GM23248 (cell line): ENCODE data around the gene HSPA1A. TPM values are rescaled to one million over a fixed set of nuclear protein-coding genes. Genes with fewer than 3 reads are reported as not detected.
A peak's percentile ranks its signal among the peaks of the same experiment; 100 is the strongest.
"Not testable (repeated sequence)": the region's sequence is repeated elsewhere in the genome, so short reads cannot be mapped to it uniquely, and the experiment has no call there.

Source experiments
- DNase-seq: peaks from one replicate; pipeline ENCODE4 v3.0.0-alpha.2; 2015
- H2AFZ ChIP-seq: fragments of 200-600 bp; sonication (generic); 2 replicates; pipeline ENCODE4 v1.6.1; 2016; ENCODE audit warnings: antibody characterized with exemption
- H3F3A ChIP-seq: fragments of 200-600 bp; sonication (generic); 2 replicates; pipeline ENCODE4 v1.6.1; 2016; ENCODE audit warnings: mild to moderate bottlenecking, antibody characterized with exemption, mixed run types; ENCODE audit not compliant: insufficient read depth
- H3K27ac ChIP-seq: fragments of 200-600 bp; sonication (generic); 2 replicates; pipeline ENCODE4 v1.5.1; 2016; ENCODE audit warnings: mild to moderate bottlenecking
- H3K27me3 ChIP-seq: fragments of 200-600 bp; sonication (generic); replicated peaks from 2 replicates; pipeline ENCODE4 v1.6.1; 2016; ENCODE audit warnings: mild to moderate bottlenecking; ENCODE audit not compliant: insufficient read depth
- H3K36me3 ChIP-seq: fragments of 200-600 bp; sonication (generic); 2 replicates; pipeline ENCODE4 v1.6.1; 2016; ENCODE audit warnings: low read depth, mild to moderate bottlenecking
- H3K4me1 ChIP-seq: fragments of 200-600 bp; sonication (generic); 2 replicates; pipeline ENCODE4 v1.6.1; 2016; ENCODE audit warnings: mild to moderate bottlenecking; ENCODE audit not compliant: insufficient read depth
- H3K4me2 ChIP-seq: fragments of 200-600 bp; sonication (generic); one replicate; pipeline ENCODE4 v1.6.1; 2016; ENCODE audit warnings: mild to moderate bottlenecking; ENCODE audit not compliant: unreplicated experiment
- H3K4me3 ChIP-seq: fragments of 200-600 bp; sonication (generic); 2 replicates; pipeline ENCODE4 v1.5.1; 2016; ENCODE audit warnings: mild to moderate bottlenecking
- H3K79me2 ChIP-seq: fragments of 200-600 bp; sonication (generic); 2 replicates; pipeline ENCODE4 v1.6.1; 2016; ENCODE audit warnings: mild to moderate bottlenecking; ENCODE audit not compliant: insufficient read depth
- H3K9ac ChIP-seq: fragments of 200-600 bp; sonication (generic); 2 replicates; pipeline ENCODE4 v1.6.1; 2016; ENCODE audit warnings: mild to moderate bottlenecking
- H3K9me2 ChIP-seq: fragments of 200-600 bp; sonication (generic); 2 replicates; pipeline ENCODE4 v1.6.1; 2016; ENCODE audit warnings: mixed run types, mild to moderate bottlenecking, moderate library complexity; ENCODE audit not compliant: insufficient read depth
- H3K9me3 ChIP-seq: fragments of 200-600 bp; sonication (generic); one replicate; pipeline ENCODE4 v1.6.1; 2017; ENCODE audit warnings: low read depth
- H4K20me1 ChIP-seq: fragments of 200-600 bp; sonication (generic); 2 replicates; pipeline ENCODE4 v1.6.0; 2016; ENCODE audit not compliant: insufficient read depth
- EZH2 ChIP-seq: fragments of 200-600 bp; sonication (generic); IDR thresholded peaks from 2 replicates; pipeline ENCODE4 v1.6.1; 2018; ENCODE audit warnings: antibody characterized with exemption, mild to moderate bottlenecking; ENCODE audit not compliant: insufficient read depth, poor library complexity, severe bottlenecking
- EZH2phosphoT487 ChIP-seq: fragments of 200-600 bp; sonication (generic); IDR thresholded peaks from 2 replicates; pipeline ENCODE4 v1.6.1; 2018; ENCODE audit warnings: antibody characterized with exemption, moderate library complexity, mild to moderate bottlenecking, low read depth; ENCODE audit not compliant: insufficient read depth
- WGBS, 2 experiments: methylation state at CpG; one replicate each; pipeline ENCODE4 v1.1.6; 2015 to 2017; ENCODE audit warnings: low lambda C conversion rate in 2 of 2, low coverage in 1 of 2; ENCODE audit errors: missing lambda C conversion rate in 2 of 2; 5-methylcytosine and 5-hydroxymethylcytosine counted together
- in situ Hi-C: fragments of 300-500 bp; cut with MboI; formaldehyde crosslinking; loops from 2 replicates; pipeline ENCODE4 v1.15.0; 2020
- polyA plus RNA-seq: library from polyadenylated mRNA; unstranded; fragments of >200 nt; fragmentation: Nextera tagmentation; extraction: Ambion mirVana; gene quantifications from 2 replicates; pipeline ENCODE4 v1.2.1, GENCODE V29; 2016
- total RNA-seq: library from RNA; depleted of rRNA; stranded (reverse); fragments of >200 nt; shearing (Covaris generic); gene quantifications from 2 replicates; pipeline ENCODE4 v1.2.3, GENCODE V29; 2014

Gene HSPA1A
- total and polyA plus RNA-seq, 2 experiments from 2014 or later: 67.5 to 107 TPM

DNA sequence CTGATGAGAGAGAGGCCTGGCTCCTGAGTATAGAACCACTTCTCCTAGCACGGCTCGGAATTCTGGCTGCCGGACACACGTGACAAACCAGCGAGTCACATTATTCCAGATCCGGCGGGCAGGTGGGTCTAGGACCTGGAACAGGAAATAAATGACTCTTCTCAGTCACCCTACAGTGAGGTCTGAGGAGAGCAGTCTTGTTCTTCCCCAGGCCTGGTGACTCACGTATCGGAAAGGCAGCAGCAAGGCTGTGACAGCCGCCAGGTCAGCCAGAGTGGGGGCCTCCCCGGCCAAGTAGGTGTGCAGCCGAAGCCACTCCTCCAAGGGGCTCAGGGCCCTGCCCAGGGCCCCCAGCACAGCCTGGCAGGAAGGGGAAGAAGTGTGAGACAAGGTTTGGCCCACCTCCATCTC is 22.6 kb upstream of the HSPA1A start:
- Histone ChIP-seq H3K4me2 (no peak overlapping the region), H2AFZ (no peak overlapping the region), H3K79me2 (peaks cover 63% of the 10 kb centered on the region), H3K9me3 (no peaks in the 10 kb centered on the region), H3F3A (peaks cover 22% of the 10 kb centered on the region), H3K4me3 (no peak overlapping the region), H3K4me1 (peaks cover 6% of the 10 kb centered on the region; the same call in 1 of the 2 replicates), H3K27ac (no peak overlapping the region), H3K27me3 (no peaks in the 10 kb centered on the region), H3K9me2 (no peaks in the 10 kb centered on the region), H4K20me1 (no peaks in the 10 kb centered on the region), H3K36me3 (peaks cover 20% of the 10 kb centered on the region), H3K9ac (no peak overlapping the region)
- in situ Hi-C loops: no loop called here
- WGBS, 2 experiments: 86 to 91% methylated on average over 12 of the region's 12 CpGs
- TF ChIP-seq EZH2phosphoT487: no peak
- TF ChIP-seq EZH2: no peak
- DNase-seq: peak; percentile 36

DNA sequence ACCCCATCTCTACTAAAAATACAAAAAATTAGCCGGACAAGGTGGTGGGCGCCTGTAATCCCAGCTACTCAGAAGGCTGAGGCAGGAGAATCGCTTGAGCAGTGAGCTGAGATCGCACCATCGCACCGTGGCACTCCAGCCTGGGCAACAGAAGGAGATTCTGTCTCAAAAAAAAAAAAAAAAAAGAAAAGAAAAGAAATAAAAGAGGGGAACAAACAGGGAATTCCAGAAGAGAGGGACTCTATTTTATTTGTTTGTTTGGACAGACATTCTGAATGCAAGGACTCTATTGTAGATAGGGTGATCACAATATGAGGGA is 21.5 kb upstream of the HSPA1A start:
- H3K79me2 ChIP-seq: peaks cover 62% of the 10 kb centered on the region
- peak overlapping the region; percentile 89 for H3K4me2 ChIP-seq
- DNase-seq, H3K9me3 ChIP-seq, H3K9me2 ChIP-seq, H2AFZ ChIP-seq, H3K4me1 ChIP-seq, H3K27me3 ChIP-seq, H4K20me1 ChIP-seq, in situ Hi-C loops: not testable (repeated sequence)
- peaks cover 18% of the 10 kb centered on the region for H3K36me3 ChIP-seq
- peak overlapping the region; percentile 85 for H3K27ac ChIP-seq
- 86 to 94% methylated on average over 6 of the region's 6 CpGs for WGBS, 2 experiments
- H3F3A ChIP-seq: peaks cover 23% of the 10 kb centered on the region
- H3K9ac ChIP-seq: peak overlapping the region; percentile 93
- H3K4me3 ChIP-seq: peak overlapping the region; percentile 94

DNA sequence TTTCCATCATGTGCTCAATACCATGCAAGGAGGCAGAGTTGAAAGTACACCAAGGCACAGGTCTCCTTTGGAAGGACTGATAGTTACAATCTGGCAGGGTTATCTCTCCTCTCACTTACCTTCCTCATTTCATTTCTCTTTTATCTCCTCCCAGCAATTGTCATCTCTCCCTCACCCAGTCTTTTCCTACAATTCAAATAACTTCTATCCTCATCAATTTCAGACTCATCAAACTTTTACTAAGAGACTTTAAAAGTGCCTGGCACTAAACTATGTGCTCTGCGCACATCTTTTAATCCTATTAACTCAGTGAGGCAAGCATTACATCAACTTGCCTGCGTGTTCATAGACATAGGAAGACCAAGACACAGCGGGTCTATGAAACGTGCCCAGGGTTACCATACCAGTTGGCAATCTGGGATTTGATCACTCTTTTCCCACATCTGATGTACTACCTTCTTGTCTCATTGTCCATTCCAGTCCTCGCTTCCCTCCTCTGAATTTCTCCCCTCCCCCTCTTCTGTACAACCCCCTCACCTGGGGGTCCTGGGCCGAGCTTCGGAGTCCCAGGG is 21.0 kb upstream of the HSPA1A start:
- Histone ChIP-seq H3K36me3 (peaks cover 13% of the 10 kb centered on the region), H3K79me2 (peaks cover 57% of the 10 kb centered on the region), H3K9ac (peak overlapping the region; percentile 93), H3K4me2 (peak overlapping the region; percentile 89), H2AFZ (peak overlapping the region; percentile 92), H3K9me3 (no peaks in the 10 kb centered on the region), H3K27me3 (no peaks in the 10 kb centered on the region), H4K20me1 (no peaks in the 10 kb centered on the region), H3K4me1 (peaks cover 6% of the 10 kb centered on the region; the same call in 1 of the 2 replicates), H3K27ac (peak overlapping the region; percentile 85), H3K4me3 (peak overlapping the region; percentile 94), H3K9me2 (no peaks in the 10 kb centered on the region), H3F3A (peaks cover 23% of the 10 kb centered on the region)
- 6 to 8% methylated on average over 7 of the region's 7 CpGs for WGBS, 2 experiments
- TF ChIP-seq EZH2 (no peak), EZH2phosphoT487 (no peak)
- peak; percentile 74 for DNase-seq
- in situ Hi-C loops: no loop called here

DNA sequence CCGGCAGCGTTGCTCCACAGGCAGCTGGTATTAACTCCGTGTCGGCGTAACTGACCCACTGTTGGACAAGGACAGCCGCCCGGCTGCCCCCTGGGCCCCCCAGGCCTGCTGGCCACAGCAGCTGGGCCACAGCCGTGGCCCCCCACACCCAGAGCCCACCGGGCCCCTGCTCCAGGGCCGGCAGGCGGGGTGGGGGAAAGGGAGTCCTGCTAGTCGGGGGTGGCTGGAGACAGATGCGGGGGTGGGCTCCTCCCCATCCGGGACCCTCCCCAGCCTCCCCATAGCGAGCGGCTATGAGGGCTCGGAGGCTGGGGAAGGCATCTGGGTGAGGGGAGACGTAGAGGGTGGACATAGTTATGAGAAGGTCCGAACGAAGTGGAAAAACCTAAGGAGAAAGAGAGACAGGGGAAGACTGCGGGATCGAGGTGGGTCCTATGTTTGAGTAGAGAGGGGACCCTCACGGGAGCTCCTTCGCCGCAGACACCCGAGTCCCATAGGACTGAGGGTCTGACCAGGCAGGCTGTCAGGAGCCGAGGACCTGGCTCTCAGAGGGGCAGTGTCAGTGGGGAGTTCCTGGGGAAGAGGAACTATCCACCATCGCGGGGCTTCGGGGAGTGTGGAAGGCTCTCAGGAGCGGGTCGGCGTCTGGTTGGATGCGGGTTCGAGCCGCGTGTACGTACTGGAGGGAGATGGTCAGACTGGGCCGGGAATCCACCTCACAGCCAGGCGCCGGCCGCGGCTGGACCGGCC is 20.3 kb upstream of the HSPA1A start:
- Histone ChIP-seq H3K79me2 (peaks cover 52% of the 10 kb centered on the region), H3K9me2 (no peaks in the 10 kb centered on the region), H3K9me3 (no peaks in the 10 kb centered on the region), H3K9ac (peak overlapping the region; percentile 93), H2AFZ (peak overlapping the region; percentile 92), H3K4me3 (peak overlapping the region; percentile 94), H3K4me1 (peaks cover 6% of the 10 kb centered on the region; the same call in 1 of the 2 replicates), H3K36me3 (peaks cover 9% of the 10 kb centered on the region; the same call in 1 of the 2 replicates), H4K20me1 (no peaks in the 10 kb centered on the region), H3K27ac (peak overlapping the region; percentile 85), H3K27me3 (no peaks in the 10 kb centered on the region), H3K4me2 (peak overlapping the region; percentile 89), H3F3A (peaks cover 23% of the 10 kb centered on the region)
- in situ Hi-C loops: no loop called here
- TF ChIP-seq EZH2phosphoT487 (no peak), EZH2 (no peak)
- WGBS, 2 experiments: 1 to 2% methylated on average over 44 of the region's 44 CpGs
- peak; percentile 78 for DNase-seq
